ENCODE measurements around the gene LZTR1. TPM values are rescaled to one million over a fixed set of nuclear protein-coding genes. Genes with fewer than 3 reads are reported as not detected.
A peak's percentile ranks its signal among the peaks of the same experiment; 100 is the strongest.

Gene LZTR1
- total and polyA plus RNA-seq, 2 experiments from 2014 or later = 29.7 to 80.1 TPM

- no peak overlapping the region for H3K4me2 ChIP-seq (ENCODE audit: unreplicated experiment)
- in situ Hi-C loops (cut with MboI) = no loop called here
Observed at GRCh38 chr22:20996598-20997535, 14.8 kb downstream of the LZTR1 start.

GRCh38 chr22:20997536-20998257 is 15.6 kb downstream of the LZTR1 start:
- 80 to 88% methylated on average over 13 of the region's 13 CpGs for WGBS, 2 experiments (ENCODE audit: low coverage in 1 of 2, low lambda C conversion rate in 2 of 2, missing lambda C conversion rate in 2 of 2)

More at GRCh38 chr22:20996598-20997535, 14.8 kb downstream of the LZTR1 start:
- DNase-seq = no peak
- WGBS, 2 experiments (ENCODE audit: low coverage in 1 of 2, low lambda C conversion rate in 2 of 2, missing lambda C conversion rate in 2 of 2) = 84 to 85% methylated on average over 27 of the region's 27 CpGs
- Histone ChIP-seq H3K4me3 (no peak overlapping the region), H3K9me2 (ENCODE audit: insufficient read depth) (no peaks in the 10 kb centered on the region), H3K79me2 (ENCODE audit: insufficient read depth) (peaks cover 24% of the 10 kb centered on the region), H2AFZ (no peak overlapping the region), H4K20me1 (ENCODE audit: insufficient read depth) (no peaks in the 10 kb centered on the region), H3K9me3 (ENCODE audit: low read depth) (no peaks in the 10 kb centered on the region), H3K27ac (no peak overlapping the region), H3F3A (ENCODE audit: insufficient read depth) (peaks cover 5% of the 10 kb centered on the region; the same call in 1 of the 2 replicates), H3K4me1 (ENCODE audit: insufficient read depth) (peaks cover 10% of the 10 kb centered on the region; the same call in 1 of the 2 replicates), H3K9ac (no peak overlapping the region), H3K27me3 (replicated peaks; ENCODE audit: insufficient read depth) (no peaks in the 10 kb centered on the region), H3K36me3 (ENCODE audit: low read depth) (no peaks in the 10 kb centered on the region)
- TF ChIP-seq EZH2phosphoT487 (IDR thresholded peaks at IDR 0.05; ENCODE audit: insufficient read depth, low read depth) (no peak), EZH2 (IDR thresholded peaks at IDR 0.05; ENCODE audit: insufficient read depth, poor library complexity, severe bottlenecking) (no peak)

GRCh38 chr22:20998411-20999336 is 16.6 kb downstream of the LZTR1 start:
- peak; percentile 63 for DNase-seq
- TF ChIP-seq EZH2 (IDR thresholded peaks at IDR 0.05; ENCODE audit: insufficient read depth, poor library complexity, severe bottlenecking) (no peak), EZH2phosphoT487 (IDR thresholded peaks at IDR 0.05; ENCODE audit: insufficient read depth, low read depth) (no peak)
- WGBS, 2 experiments (ENCODE audit: low coverage in 1 of 2, low lambda C conversion rate in 2 of 2, missing lambda C conversion rate in 2 of 2) = 47 to 53% methylated on average over 7 of the region's 7 CpGs

More at GRCh38 chr22:20997536-20998257, 15.6 kb downstream of the LZTR1 start:
- peaks cover 10% of the 10 kb centered on the region; the same call in 1 of the 2 replicates for H3K4me1 ChIP-seq (ENCODE audit: insufficient read depth)
- no peaks in the 10 kb centered on the region for H3K27me3 ChIP-seq (replicated peaks; ENCODE audit: insufficient read depth)
- no peak overlapping the region for H3K4me2 ChIP-seq (ENCODE audit: unreplicated experiment)
- no peak overlapping the region for H2AFZ ChIP-seq
- no peak overlapping the region for H3K27ac ChIP-seq
- no peak for DNase-seq
- in situ Hi-C loops (cut with MboI) = no loop called here
- no peaks in the 10 kb centered on the region for H3K9me2 ChIP-seq (ENCODE audit: insufficient read depth)
- H3K4me3 ChIP-seq = no peak overlapping the region
- H3K79me2 ChIP-seq (ENCODE audit: insufficient read depth) = peaks cover 24% of the 10 kb centered on the region
- no peak overlapping the region for H3K9ac ChIP-seq
- no peak for TF ChIP-seq EZH2phosphoT487 (IDR thresholded peaks at IDR 0.05; ENCODE audit: insufficient read depth, low read depth)
- no peak for TF ChIP-seq EZH2 (IDR thresholded peaks at IDR 0.05; ENCODE audit: insufficient read depth, poor library complexity, severe bottlenecking)
- no peaks in the 10 kb centered on the region for H4K20me1 ChIP-seq (ENCODE audit: insufficient read depth)
- no peaks in the 10 kb centered on the region for H3K36me3 ChIP-seq (ENCODE audit: low read depth)
- peaks cover 6% of the 10 kb centered on the region for H3F3A ChIP-seq (ENCODE audit: insufficient read depth)
- H3K9me3 ChIP-seq (ENCODE audit: low read depth) = no peaks in the 10 kb centered on the region

More at GRCh38 chr22:20998411-20999336, 16.6 kb downstream of the LZTR1 start:
- Histone ChIP-seq H3K36me3 (ENCODE audit: low read depth) (no peaks in the 10 kb centered on the region), H3K79me2 (ENCODE audit: insufficient read depth) (peaks cover 34% of the 10 kb centered on the region), H2AFZ (no peak overlapping the region), H3K27me3 (replicated peaks; ENCODE audit: insufficient read depth) (no peaks in the 10 kb centered on the region), H3F3A (ENCODE audit: insufficient read depth) (peaks cover 12% of the 10 kb centered on the region), H3K27ac (0 out of 2 replicates have a peak overlapping the region, but pooled peaks have one; percentile 12), H3K4me1 (ENCODE audit: insufficient read depth) (peaks cover 17% of the 10 kb centered on the region), H3K9me3 (ENCODE audit: low read depth) (no peaks in the 10 kb centered on the region), H3K9ac (peak overlapping the region; percentile 17; the same call in 1 of the 2 replicates), H3K4me3 (no peak overlapping the region), H4K20me1 (ENCODE audit: insufficient read depth) (no peaks in the 10 kb centered on the region), H3K4me2 (ENCODE audit: unreplicated experiment) (no peak overlapping the region), H3K9me2 (ENCODE audit: insufficient read depth) (no peaks in the 10 kb centered on the region)
- in situ Hi-C loops (cut with MboI) = no loop called here

Data from GM23248 (cell line).